ENCODE data around the gene SIGLEC9.

Gene SIGLEC9

GRCh38 chr19:51124729-51125128 is at the start of gene SIGLEC9:
TSS of gene SIGLEC9 (plus strand) at chr19:51124906. CDS start at chr19:51124975, 69 bp downstream.
- no peak for DNase-seq (ENCODE audit: low spot score)

- DNase-seq (ENCODE audit: low spot score): no peak
These were observed 48.7 kb upstream of the SIGLEC9 start for GRCh38 chr19:51075998-51076397.

- DNase-seq (ENCODE audit: low spot score): no peak
These were observed 48.0 kb upstream of the SIGLEC9 start for GRCh38 chr19:51076631-51077213.

GRCh38 chr19:51078104-51078503 is 46.6 kb upstream of the SIGLEC9 start:
- no peak for DNase-seq (ENCODE audit: low spot score)

GRCh38 chr19:51078731-51079130 is 46.0 kb upstream of the SIGLEC9 start:
- DNase-seq (ENCODE audit: low spot score): no peak

- DNase-seq (ENCODE audit: low spot score): no peak
These were observed 45.1 kb upstream of the SIGLEC9 start for GRCh38 chr19:51079481-51080110.

- no peak for DNase-seq (ENCODE audit: low spot score)
These were observed 43.2 kb upstream of the SIGLEC9 start for GRCh38 chr19:51081476-51081875.

- no peak for DNase-seq (ENCODE audit: low spot score)
These were observed 42.1 kb upstream of the SIGLEC9 start, which contains the start of gene KLK14 for GRCh38 chr19:51082611-51083010. TSS of gene KLK14 (minus strand) at chr19:51082887. CDS start at chr19:51082614, 273 bp downstream.

- no peak for DNase-seq (ENCODE audit: low spot score)
These were observed 41.5 kb upstream of the SIGLEC9 start for GRCh38 chr19:51083181-51083580.

GRCh38 chr19:51083783-51084182 is 40.9 kb upstream of the SIGLEC9 start:
- no peak for DNase-seq (ENCODE audit: low spot score)

- no peak for DNase-seq (ENCODE audit: low spot score)
These were observed 40.2 kb upstream of the SIGLEC9 start for GRCh38 chr19:51084505-51084904.

GRCh38 chr19:51086153-51086850 is 38.4 kb upstream of the SIGLEC9 start:
- DNase-seq (ENCODE audit: low spot score): no peak

GRCh38 chr19:51089786-51090185 is 34.9 kb upstream of the SIGLEC9 start:
- DNase-seq (ENCODE audit: low spot score): no peak

GRCh38 chr19:51090471-51090870 is 34.2 kb upstream of the SIGLEC9 start:
- no peak for DNase-seq (ENCODE audit: low spot score)

- DNase-seq (ENCODE audit: low spot score): no peak
These were observed 33.6 kb upstream of the SIGLEC9 start for GRCh38 chr19:51091126-51091525.

- DNase-seq (ENCODE audit: low spot score): no peak
These were observed 32.5 kb upstream of the SIGLEC9 start for GRCh38 chr19:51091895-51092873.

GRCh38 chr19:51093101-51093500 is 31.6 kb upstream of the SIGLEC9 start:
- no peak for DNase-seq (ENCODE audit: low spot score)

GRCh38 chr19:51093510-51094345 is 31.0 kb upstream of the SIGLEC9 start:
- DNase-seq (ENCODE audit: low spot score): no peak

GRCh38 chr19:51094696-51095279 is 29.9 kb upstream of the SIGLEC9 start:
- peak; percentile 71 for DNase-seq (ENCODE audit: low spot score)

- no peak for DNase-seq (ENCODE audit: low spot score)
These were observed 28.1 kb upstream of the SIGLEC9 start for GRCh38 chr19:51096473-51097165.
